Endothelial cell of umbilical vein (primary cell): Measurements from ENCODE around the gene AATF. TPM values are rescaled to one million over a fixed set of nuclear protein-coding genes. Genes with fewer than 3 reads are reported as not detected.

Source experiments
- BruUV-seq: library from RNA; stranded (reverse); fragments of 400-500 nt; replicated peaks from 2 replicates; lab custom pipeline; 2021; lab: Mats Ljungman, UMichigan
- CTCF ChIA-PET: fragments of 300-600, 350-600 bp; sonication (Branson Sonifier 250); formaldehyde crosslinking; loops from one replicate; lab custom pipeline; 2021; ENCODE audit warnings: antibody characterized with exemption, inconsistent platforms; lab: Charles Lee
- POLR2A ChIA-PET: fragments of 300-600, 350-600 bp; sonication (Branson Sonifier 250); formaldehyde crosslinking; loops from one replicate; lab custom pipeline; 2021; ENCODE audit warnings: antibody characterized with exemption, inconsistent platforms; lab: Charles Lee
- DNase-seq: peaks from one replicate; pipeline ENCODE4 v3.0.0-alpha.2; 2011; ENCODE audit warnings: low read depth, low spot score
- FAIRE-seq: peaks from 2 replicates; lab custom pipeline; 2011; peaks lifted over from hg19 to GRCh38; lab: Jason Lieb, UNC
- H2AFZ ChIP-seq: 2 replicates; pipeline ENCODE4 v1.6.0; 2012; ENCODE audit warnings: low read depth, low read length, control low read depth, inconsistent platforms
- H3K27ac ChIP-seq: 2 replicates; pipeline ENCODE4 v1.5.1; 2011; ENCODE audit warnings: low read depth, mild to moderate bottlenecking, control low read depth, low read length, moderate library complexity; ENCODE audit not compliant: insufficient read depth
- H3K27me3 ChIP-seq, 2 experiments: 2 replicates each; pipeline versions ENCODE4 v1.6.0 to v1.6.1; 2011; ENCODE audit warnings: low read length in 2 of 2, mixed read lengths in 1 of 2; ENCODE audit not compliant: control insufficient read depth in 2 of 2, insufficient read depth in 2 of 2
- H3K36me3 ChIP-seq, 2 experiments: 2 replicates in 1 of 2; 3 replicates in 1 of 2; pipeline ENCODE4 v1.5.1; 2011; ENCODE audit warnings: low read length in 2 of 2, mild to moderate bottlenecking in 1 of 2, moderate library complexity in 1 of 2; ENCODE audit not compliant: control insufficient read depth in 2 of 2, insufficient read depth in 2 of 2; ENCODE audit errors: extremely low read depth in 1 of 2
- H3K4me1 ChIP-seq: 3 replicates; pipeline ENCODE4 v1.5.1; 2011; ENCODE audit warnings: mild to moderate bottlenecking, low read length; ENCODE audit not compliant: control insufficient read depth, insufficient read depth; ENCODE audit errors: extremely low read depth
- H3K4me2 ChIP-seq: 2 replicates; pipeline ENCODE4 v1.6.1; 2011; ENCODE audit warnings: low read length, control low read depth, mixed read lengths; ENCODE audit not compliant: insufficient read depth
- H3K4me3 ChIP-seq, 3 experiments: fragments of 200-600 bp in 1 of 3; sonication (generic), shearing (Covaris generic) in 1 of 3; replicated peaks in 1 of 3; 2 replicates each; pipeline ENCODE4 v1.5.1; 2011 to 2016; ENCODE audit warnings: control low read depth in 3 of 3, low read length in 3 of 3, mild to moderate bottlenecking in 2 of 3, inconsistent platforms in 1 of 3, low read depth in 1 of 3, moderate library complexity in 1 of 3; ENCODE audit not compliant: insufficient read depth in 1 of 3
- H3K79me2 ChIP-seq: 2 replicates; pipeline ENCODE4 v1.6.0; 2012; ENCODE audit warnings: low read length, inconsistent platforms; ENCODE audit not compliant: control insufficient read depth, insufficient read depth
- H3K9ac ChIP-seq: replicated peaks from 2 replicates; pipeline ENCODE3; 2011; ENCODE audit warnings: low read length, control low read depth; ENCODE audit not compliant: insufficient read depth; ENCODE audit errors: extremely low read depth
- H3K9me1 ChIP-seq: replicated peaks from 3 replicates; pipeline ENCODE4 v1.6.0; 2011; ENCODE audit warnings: mild to moderate bottlenecking, low read length; ENCODE audit not compliant: control insufficient read depth, insufficient read depth; ENCODE audit errors: extremely low read depth
- H3K9me3 ChIP-seq: replicated peaks from 2 replicates; pipeline ENCODE4 v1.5.1; 2012; ENCODE audit warnings: low read length, inconsistent platforms; ENCODE audit not compliant: control insufficient read depth, insufficient read depth
- H4K20me1 ChIP-seq: replicated peaks from 2 replicates; pipeline ENCODE3; 2011; ENCODE audit warnings: mild to moderate bottlenecking, low read length; ENCODE audit not compliant: control insufficient read depth, insufficient read depth; ENCODE audit errors: extremely low read depth
- EZH2 ChIP-seq: IDR thresholded peaks from 2 replicates; pipeline ENCODE4 v1.6.1; 2012; ENCODE audit warnings: borderline replicate concordance, low read depth, mild to moderate bottlenecking, moderate library complexity, low read length, inconsistent platforms; ENCODE audit not compliant: severe bottlenecking
- GATA2 ChIP-seq: IDR thresholded peaks from 2 replicates; pipeline ENCODE4 v1.7.0; 2011; ENCODE audit warnings: low read depth, mild to moderate bottlenecking, moderate library complexity, mixed read lengths, low read length; ENCODE audit not compliant: insufficient read length, insufficient read depth
- JUN ChIP-seq: IDR thresholded peaks from 2 replicates; pipeline ENCODE4 v1.6.1; 2011; ENCODE audit warnings: borderline replicate concordance, low read depth; ENCODE audit not compliant: insufficient read length, insufficient read depth
- MYC ChIP-seq: IDR thresholded peaks from one replicate; pipeline ENCODE4 v1.6.1; 2011; ENCODE audit warnings: mild to moderate bottlenecking, low read depth, low read length
- POLR2A ChIP-seq: IDR thresholded peaks from 2 replicates; pipeline ENCODE4 v1.6.1; 2012; ENCODE audit warnings: low read depth, mild to moderate bottlenecking, control low read depth, low read length
- POLR2AphosphoS5 ChIP-seq: IDR thresholded peaks from 2 replicates; pipeline ENCODE4 v1.6.1; 2012; ENCODE audit warnings: low read depth, mild to moderate bottlenecking, control low read depth, low read length, moderate library complexity; ENCODE audit not compliant: insufficient read depth
- dilution Hi-C: fragments of 300-500 bp; cut with MboI; formaldehyde crosslinking; loops from one replicate; pipeline ENCODE4 v1.15.0; 2019; ENCODE audit warnings: low sequenced_read_pairs; ENCODE audit not compliant: extremely low pct_ligation_motif_present
- intact Hi-C: fragments of 100-400 bp; cut with micrococcal nuclease; formaldehyde crosslinking; loops from one replicate; pipeline ENCODE4 v1.10.0; 2022
- polyA plus RNA-seq, 4 experiments: library from polyadenylated mRNA; depleted of rRNA in 3 of 4; stranded (reverse) in 3 of 4; unstranded in 1 of 4; fragments of >200 nt; gene quantifications; 2 replicates each; pipeline versions ENCODE4 v1.2.1 to v1.2.3, GENCODE V29; 2011 to 2012; ENCODE audit warnings: missing spikeins in 1 of 4
- total RNA-seq: library from RNA; stranded (reverse); gene quantifications from 2 replicates; pipeline ENCODE4 v1.2.3, GENCODE V29; 2021
- TF ChIP-seq, protein P1 (sequence below): IDR thresholded peaks from 2 replicates; pipeline ENCODE4 v1.6.1; 2011; ENCODE audit not compliant: insufficient read depth, insufficient read length
- TF ChIP-seq, protein P2 (sequence below), 2 donors: IDR thresholded peaks; 1 replicate in 1 of 2; 2 replicates in 1 of 2; pipeline ENCODE4 v1.5.1; 2011; ENCODE audit warnings: low read length in 2 of 2, mild to moderate bottlenecking in 2 of 2, moderate library complexity in 2 of 2, control low read depth in 1 of 2, inconsistent platforms in 1 of 2, low read depth in 1 of 2; ENCODE audit not compliant: insufficient read depth in 1 of 2; ENCODE audit errors: extremely low read depth in 1 of 2

AATF gene
- total and polyA plus RNA-seq, 2 donors (not counting 3 experiments of a cell fraction or from before 2014, with no cell fraction given): 15.7 to 47.2 TPM

DNA sequence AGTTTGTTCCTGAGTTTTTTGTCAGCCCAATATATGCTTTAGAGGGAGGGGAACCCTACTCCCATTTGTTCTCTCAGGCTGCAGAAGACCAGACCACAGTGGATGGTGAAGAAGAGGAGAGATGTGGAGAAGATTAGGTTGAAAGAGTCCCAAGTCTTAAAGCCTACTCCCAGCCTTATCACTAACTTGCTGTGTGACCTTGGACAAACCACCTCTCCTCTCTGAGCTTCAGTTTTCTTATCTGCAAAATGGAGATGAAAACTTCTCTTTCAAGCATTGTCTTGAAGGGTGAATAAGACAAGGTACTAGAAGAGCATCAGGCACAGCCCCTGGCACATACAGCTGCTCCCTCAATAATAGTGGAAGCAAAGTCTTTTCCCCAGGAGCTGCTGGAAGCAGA, 26.6 kb upstream of the AATF start:
- H3K27ac ChIP-seq: no peak overlapping the region
- no peaks in the 10 kb centered on the region for H4K20me1 ChIP-seq
- H3K4me2 ChIP-seq: no peak overlapping the region
- no peaks in the 10 kb centered on the region for H3K79me2 ChIP-seq
- H3K9ac ChIP-seq: no peak overlapping the region
- H3K9me1 ChIP-seq: no peaks in the 10 kb centered on the region
- DNase-seq (no peak), FAIRE-seq (no peak)
- H2AFZ ChIP-seq: no peak overlapping the region
- H3K9me3 ChIP-seq: no peaks in the 10 kb centered on the region
- CTCF ChIA-PET: no interaction called here
- H3K4me3 ChIP-seq: no peak overlapping the region
- H3K36me3 ChIP-seq: no peaks in the 10 kb centered on the region
- H3K27me3 ChIP-seq: peaks cover 35 to 59% of the 10 kb centered on the region in 2 experiments
- no peak for TF ChIP-seq GATA2
- BruUV-seq: no TSS peak
- POLR2A ChIA-PET: interaction anchor here (0.6 kb wide), 1 partner anchor 56 kb away, joined by 5 read pairs; no protein-coding TSS in a partner anchor
- H3K4me1 ChIP-seq: no peaks in the 10 kb centered on the region
- intact Hi-C loops (no loop called here), dilution Hi-C loops (no loop called here)

DNA sequence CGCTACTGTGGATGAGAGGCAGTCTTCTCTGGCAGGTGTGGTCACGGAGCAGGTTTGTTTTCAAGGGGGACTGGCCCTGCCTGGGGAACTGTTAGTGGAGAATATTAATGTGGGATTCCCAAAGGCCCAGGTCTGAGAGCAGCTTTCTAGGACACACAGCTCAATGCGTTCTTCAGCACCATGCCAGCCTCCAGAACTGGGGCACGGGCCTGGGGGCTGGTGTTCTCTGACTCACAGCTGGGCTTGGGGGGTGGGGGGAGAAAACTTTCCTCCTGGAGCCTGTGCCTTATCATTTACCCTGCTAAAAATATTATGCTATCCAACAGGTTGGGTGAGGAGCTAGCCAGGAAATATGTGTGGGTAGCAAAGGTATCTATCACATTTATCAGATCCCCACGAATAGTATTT, 24.9 kb upstream of the AATF start:
- intact Hi-C loops: no loop called here
- H3K4me2 ChIP-seq: no peak overlapping the region
- H4K20me1 ChIP-seq: no peaks in the 10 kb centered on the region
- no peak overlapping the region for H3K4me3 ChIP-seq
- H2AFZ ChIP-seq: no peak overlapping the region
- no peaks in the 10 kb centered on the region for H3K79me2 ChIP-seq
- DNase-seq (no peak), FAIRE-seq (no peak)
- CTCF ChIA-PET: no interaction called here
- H3K9ac ChIP-seq: no peak overlapping the region
- no peaks in the 10 kb centered on the region for H3K9me1 ChIP-seq
- H3K4me1 ChIP-seq: no peaks in the 10 kb centered on the region
- POLR2A ChIA-PET: no interaction called here
- H3K27me3 ChIP-seq: peaks cover 52 to 73% of the 10 kb centered on the region in 2 experiments
- no peaks in the 10 kb centered on the region for H3K9me3 ChIP-seq
- TF ChIP-seq JUN (no peak), MYC (no peak), EZH2 (no peak), POLR2A (no peak), GATA2 (no peak), POLR2AphosphoS5 (no peak)
- TF ChIP-seq, protein P1, sequence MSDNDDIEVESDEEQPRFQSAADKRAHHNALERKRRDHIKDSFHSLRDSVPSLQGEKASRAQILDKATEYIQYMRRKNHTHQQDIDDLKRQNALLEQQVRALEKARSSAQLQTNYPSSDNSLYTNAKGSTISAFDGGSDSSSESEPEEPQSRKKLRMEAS: no peak
- TF ChIP-seq, protein P2, sequence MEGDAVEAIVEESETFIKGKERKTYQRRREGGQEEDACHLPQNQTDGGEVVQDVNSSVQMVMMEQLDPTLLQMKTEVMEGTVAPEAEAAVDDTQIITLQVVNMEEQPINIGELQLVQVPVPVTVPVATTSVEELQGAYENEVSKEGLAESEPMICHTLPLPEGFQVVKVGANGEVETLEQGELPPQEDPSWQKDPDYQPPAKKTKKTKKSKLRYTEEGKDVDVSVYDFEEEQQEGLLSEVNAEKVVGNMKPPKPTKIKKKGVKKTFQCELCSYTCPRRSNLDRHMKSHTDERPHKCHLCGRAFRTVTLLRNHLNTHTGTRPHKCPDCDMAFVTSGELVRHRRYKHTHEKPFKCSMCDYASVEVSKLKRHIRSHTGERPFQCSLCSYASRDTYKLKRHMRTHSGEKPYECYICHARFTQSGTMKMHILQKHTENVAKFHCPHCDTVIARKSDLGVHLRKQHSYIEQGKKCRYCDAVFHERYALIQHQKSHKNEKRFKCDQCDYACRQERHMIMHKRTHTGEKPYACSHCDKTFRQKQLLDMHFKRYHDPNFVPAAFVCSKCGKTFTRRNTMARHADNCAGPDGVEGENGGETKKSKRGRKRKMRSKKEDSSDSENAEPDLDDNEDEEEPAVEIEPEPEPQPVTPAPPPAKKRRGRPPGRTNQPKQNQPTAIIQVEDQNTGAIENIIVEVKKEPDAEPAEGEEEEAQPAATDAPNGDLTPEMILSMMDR (IDR thresholded peaks at IDR 0.05; ENCODE audit: extremely low read depth in 1 of 2, insufficient read depth in 1 of 2, low read depth in 1 of 2, low read length in 2 of 2): no peak
- BruUV-seq: no TSS peak
- H3K27ac ChIP-seq: no peak overlapping the region
- dilution Hi-C loops: no loop called here
- H3K36me3 ChIP-seq: no peaks in the 10 kb centered on the region
